ENCODE results near the gene OARD1.

Gene OARD1

GRCh38 chr6:41058783-41059181, 13.4 kb downstream of the OARD1 start:
- Histone ChIP-seq H3K4me3 (ENCODE audit: low read depth in 1 of 2, low read length in 2 of 2) (no peak overlapping the region), H3K9ac (ENCODE audit: low read length) (no peak overlapping the region), H3K27ac (ENCODE audit: low read depth, low read length) (peak overlapping the region; percentile 0), H3K27me3 (ENCODE audit: control insufficient read depth in 1 of 2, insufficient read depth in 2 of 2, low read length in 2 of 2) (no peaks in the 10 kb centered on the region), H3K36me3 (ENCODE audit: insufficient read depth, low read length) (no peaks in the 10 kb centered on the region), H3K9me3 (ENCODE audit: low read length) (no peaks in the 10 kb centered on the region), H3K4me1 (ENCODE audit: insufficient read depth, low read length) (peaks cover 40% of the 10 kb centered on the region)

- H3K36me3 ChIP-seq (ENCODE audit: insufficient read depth, low read length), result no peaks in the 10 kb centered on the region
- no peak overlapping the region for H3K4me3 ChIP-seq (ENCODE audit: low read depth in 1 of 2, low read length in 2 of 2)
These were observed 15.2 kb downstream of the OARD1 start for GRCh38 chr6:41056768-41057490.

GRCh38 chr6:41055149-41055548, 17.0 kb downstream of the OARD1 start:
- Histone ChIP-seq H3K9ac (ENCODE audit: low read length) (no peak overlapping the region), H3K27me3 (ENCODE audit: control insufficient read depth in 1 of 2, insufficient read depth in 2 of 2, low read length in 2 of 2) (no peaks in the 10 kb centered on the region), H3K4me3 (ENCODE audit: low read depth in 1 of 2, low read length in 2 of 2) (no peak overlapping the region), H3K27ac (ENCODE audit: low read depth, low read length) (peak overlapping the region; percentile 27), H3K36me3 (ENCODE audit: insufficient read depth, low read length) (no peaks in the 10 kb centered on the region), H3K4me1 (ENCODE audit: insufficient read depth, low read length) (peaks cover 56% of the 10 kb centered on the region), H3K9me3 (ENCODE audit: low read length) (no peaks in the 10 kb centered on the region)

More at GRCh38 chr6:41056768-41057490, 15.2 kb downstream of the OARD1 start:
- H3K4me1 ChIP-seq (ENCODE audit: insufficient read depth, low read length), result peaks cover 56% of the 10 kb centered on the region
- H3K27ac ChIP-seq (ENCODE audit: low read depth, low read length), result peak overlapping the region; percentile 67
- H3K27me3 ChIP-seq (ENCODE audit: control insufficient read depth in 1 of 2, insufficient read depth in 2 of 2, low read length in 2 of 2), result no peaks in the 10 kb centered on the region
- no peaks in the 10 kb centered on the region for H3K9me3 ChIP-seq (ENCODE audit: low read length)
- no peak overlapping the region for H3K9ac ChIP-seq (ENCODE audit: low read length)

- no peaks in the 10 kb centered on the region for H3K9me3 ChIP-seq (ENCODE audit: low read length)
- no peak overlapping the region for H3K4me3 ChIP-seq (ENCODE audit: low read depth in 1 of 2, low read length in 2 of 2)
- peak overlapping the region; percentile 27 for H3K27ac ChIP-seq (ENCODE audit: low read depth, low read length)
- H3K4me1 ChIP-seq (ENCODE audit: insufficient read depth, low read length), result peaks cover 57% of the 10 kb centered on the region
- no peaks in the 10 kb centered on the region for H3K27me3 ChIP-seq (ENCODE audit: control insufficient read depth in 1 of 2, insufficient read depth in 2 of 2, low read length in 2 of 2)
- no peaks in the 10 kb centered on the region for H3K36me3 ChIP-seq (ENCODE audit: insufficient read depth, low read length)
- H3K9ac ChIP-seq (ENCODE audit: low read length), result no peak overlapping the region
These were observed 17.6 kb downstream of the OARD1 start for GRCh38 chr6:41054511-41054910.

GRCh38 chr6:41053041-41053440, 19.1 kb downstream of the OARD1 start, which contains the start of gene APOBEC2:
Gene APOBEC2 (plus strand): TSS chr6:41053202. CDS start chr6:41053348, 146 bp downstream.
- peaks cover 48% of the 10 kb centered on the region for H3K4me1 ChIP-seq (ENCODE audit: insufficient read depth, low read length)

GRCh38 chr6:41051873-41052272, 20.3 kb downstream of the OARD1 start:
- Histone ChIP-seq H3K27me3 (ENCODE audit: control insufficient read depth in 1 of 2, insufficient read depth in 2 of 2, low read length in 2 of 2) (no peaks in the 10 kb centered on the region), H3K9me3 (ENCODE audit: low read length) (no peaks in the 10 kb centered on the region), H3K9ac (ENCODE audit: low read length) (no peak overlapping the region), H3K4me3 (ENCODE audit: low read depth in 1 of 2, low read length in 2 of 2) (no peak overlapping the region), H3K36me3 (ENCODE audit: insufficient read depth, low read length) (no peaks in the 10 kb centered on the region), H3K27ac (ENCODE audit: low read depth, low read length) (no peak overlapping the region), H3K4me1 (ENCODE audit: insufficient read depth, low read length) (peaks cover 43% of the 10 kb centered on the region)

More at GRCh38 chr6:41053041-41053440, 19.1 kb downstream of the OARD1 start, which contains the start of gene APOBEC2:
- Histone ChIP-seq H3K27ac (ENCODE audit: low read depth, low read length) (peak within 1 kb of the TSS; percentile 38), H3K27me3 (ENCODE audit: control insufficient read depth in 1 of 2, insufficient read depth in 2 of 2, low read length in 2 of 2) (no peaks in the 10 kb centered on the region), H3K9ac (ENCODE audit: low read length) (no peak within 1 kb of the TSS), H3K36me3 (ENCODE audit: insufficient read depth, low read length) (no peaks in the 10 kb centered on the region), H3K4me3 (ENCODE audit: low read depth in 1 of 2, low read length in 2 of 2) (no peak within 1 kb of the TSS), H3K9me3 (ENCODE audit: low read length) (no peaks in the 10 kb centered on the region)

- Histone ChIP-seq H3K36me3 (ENCODE audit: insufficient read depth, low read length) (no peaks in the 10 kb centered on the region), H3K9me3 (ENCODE audit: low read length) (no peaks in the 10 kb centered on the region), H3K4me3 (ENCODE audit: low read depth in 1 of 2, low read length in 2 of 2) (no peak overlapping the region), H3K4me1 (ENCODE audit: insufficient read depth, low read length) (peaks cover 30% of the 10 kb centered on the region), H3K27me3 (ENCODE audit: control insufficient read depth in 1 of 2, insufficient read depth in 2 of 2, low read length in 2 of 2) (no peaks in the 10 kb centered on the region), H3K9ac (ENCODE audit: low read length) (no peak overlapping the region), H3K27ac (ENCODE audit: low read depth, low read length) (no peak overlapping the region)
These were observed 21.6 kb downstream of the OARD1 start for GRCh38 chr6:41050536-41050935.

- Histone ChIP-seq H3K27ac (ENCODE audit: low read depth, low read length) (no peak overlapping the region), H3K9me3 (ENCODE audit: low read length) (no peaks in the 10 kb centered on the region), H3K4me3 (ENCODE audit: low read depth in 1 of 2, low read length in 2 of 2) (no peak overlapping the region), H3K36me3 (ENCODE audit: insufficient read depth, low read length) (no peaks in the 10 kb centered on the region), H3K27me3 (ENCODE audit: control insufficient read depth in 1 of 2, insufficient read depth in 2 of 2, low read length in 2 of 2) (no peaks in the 10 kb centered on the region), H3K4me1 (ENCODE audit: insufficient read depth, low read length) (peaks cover 24% of the 10 kb centered on the region), H3K9ac (ENCODE audit: low read length) (no peak overlapping the region)
These were observed 22.2 kb downstream of the OARD1 start for GRCh38 chr6:41049955-41050354.

GRCh38 chr6:41049521-41049920, 22.6 kb downstream of the OARD1 start:
- H3K27me3 ChIP-seq (ENCODE audit: control insufficient read depth in 1 of 2, insufficient read depth in 2 of 2, low read length in 2 of 2), result no peaks in the 10 kb centered on the region
- no peak overlapping the region for H3K4me3 ChIP-seq (ENCODE audit: low read depth in 1 of 2, low read length in 2 of 2)
- no peaks in the 10 kb centered on the region for H3K9me3 ChIP-seq (ENCODE audit: low read length)
- H3K27ac ChIP-seq (ENCODE audit: low read depth, low read length), result no peak overlapping the region
- H3K9ac ChIP-seq (ENCODE audit: low read length), result no peak overlapping the region
- peaks cover 21% of the 10 kb centered on the region for H3K4me1 ChIP-seq (ENCODE audit: insufficient read depth, low read length)
- H3K36me3 ChIP-seq (ENCODE audit: insufficient read depth, low read length), result no peaks in the 10 kb centered on the region

GRCh38 chr6:41047745-41048732, 24.1 kb downstream of the OARD1 start:
- H3K36me3 ChIP-seq (ENCODE audit: insufficient read depth, low read length), result no peaks in the 10 kb centered on the region
- no peak overlapping the region for H3K4me3 ChIP-seq (ENCODE audit: low read depth in 1 of 2, low read length in 2 of 2)
- H3K4me1 ChIP-seq (ENCODE audit: insufficient read depth, low read length), result peaks cover 15% of the 10 kb centered on the region
- no peaks in the 10 kb centered on the region for H3K9me3 ChIP-seq (ENCODE audit: low read length)
- H3K9ac ChIP-seq (ENCODE audit: low read length), result no peak overlapping the region
- H3K27me3 ChIP-seq (ENCODE audit: control insufficient read depth in 1 of 2, insufficient read depth in 2 of 2, low read length in 2 of 2), result no peaks in the 10 kb centered on the region
- H3K27ac ChIP-seq (ENCODE audit: low read depth, low read length), result no peak overlapping the region

GRCh38 chr6:41047306-41047705, 24.9 kb downstream of the OARD1 start:
- peaks cover 8% of the 10 kb centered on the region for H3K4me1 ChIP-seq (ENCODE audit: insufficient read depth, low read length)
- no peak overlapping the region for H3K4me3 ChIP-seq (ENCODE audit: low read depth in 1 of 2, low read length in 2 of 2)
- no peaks in the 10 kb centered on the region for H3K27me3 ChIP-seq (ENCODE audit: control insufficient read depth in 1 of 2, insufficient read depth in 2 of 2, low read length in 2 of 2)
- no peaks in the 10 kb centered on the region for H3K36me3 ChIP-seq (ENCODE audit: insufficient read depth, low read length)
- H3K9ac ChIP-seq (ENCODE audit: low read length), result no peak overlapping the region
- no peak overlapping the region for H3K27ac ChIP-seq (ENCODE audit: low read depth, low read length)
- H3K9me3 ChIP-seq (ENCODE audit: low read length), result no peaks in the 10 kb centered on the region
